Motor neuron (in vitro differentiated cells): ENCODE results near the gene VAV3. TPM values are rescaled to one million over a fixed set of nuclear protein-coding genes. Genes with fewer than 3 reads are reported as not detected.

Source experiments
- ATAC-seq, 8 experiments: fragments of 200-7000 bp; cut with Tn5 transposase; replicated peaks in 6 of 8; 2 replicates each; pipeline ENCODE4 v1.8.0; 2021; ENCODE audit warnings: mild to moderate bottlenecking in 8 of 8, moderate library complexity in 8 of 8
- H3K27ac ChIP-seq, 2 donors: fragments of 250-450 bp; sonication (Bioruptor Pico); 2 replicates each; pipeline ENCODE4 v1.9.0; 2021; ENCODE audit warnings: antibody characterized with exemption in 2 of 2, mild to moderate bottlenecking in 2 of 2, moderate library complexity in 1 of 2
- H3K4me1 ChIP-seq, 2 donors: fragments of 250-450 bp; sonication (Bioruptor Pico); replicated peaks in 1 of 2; 2 replicates each; pipeline ENCODE4 v1.6.1; 2021; ENCODE audit warnings: antibody characterized with exemption in 2 of 2, mild to moderate bottlenecking in 2 of 2, moderate library complexity in 1 of 2
- H3K4me3 ChIP-seq, 5 donors: fragments of 250-450 bp; sonication (Bioruptor Pico); 2 replicates each; pipeline ENCODE4 v1.9.0; 2021; ENCODE audit warnings: antibody characterized with exemption in 5 of 5, mild to moderate bottlenecking in 5 of 5, moderate library complexity in 4 of 5
- WGBS, 10 experiments: fragments of 450-650 bp; shearing (Covaris generic); methylation state at CpG; one replicate each; pipeline ENCODE4 v1.0.0; 2022; 5-methylcytosine and 5-hydroxymethylcytosine counted together
- in situ Hi-C, 9 experiments: fragments of 400-800 bp; cut with MboI; loops; one replicate each; pipeline ENCODE4 v1.15.0; 2021; ENCODE audit warnings: low sequenced_read_pairs in 9 of 9, low pct_unique_long_range_greater_than_20kb in 2 of 9; ENCODE audit not compliant: unreplicated experiment in 9 of 9
- total RNA-seq, 8 experiments: library from RNA; unstranded; fragments of 300-600 nt; gene quantifications; 2 replicates each; pipeline versions ENCODE4 v1.2.3 to v1.2.4, GENCODE V29; 2022

Gene VAV3
- total RNA-seq, 8 experiments from 2014 or later: 0.09 to 34.3 (median 10.3) TPM

DNA sequence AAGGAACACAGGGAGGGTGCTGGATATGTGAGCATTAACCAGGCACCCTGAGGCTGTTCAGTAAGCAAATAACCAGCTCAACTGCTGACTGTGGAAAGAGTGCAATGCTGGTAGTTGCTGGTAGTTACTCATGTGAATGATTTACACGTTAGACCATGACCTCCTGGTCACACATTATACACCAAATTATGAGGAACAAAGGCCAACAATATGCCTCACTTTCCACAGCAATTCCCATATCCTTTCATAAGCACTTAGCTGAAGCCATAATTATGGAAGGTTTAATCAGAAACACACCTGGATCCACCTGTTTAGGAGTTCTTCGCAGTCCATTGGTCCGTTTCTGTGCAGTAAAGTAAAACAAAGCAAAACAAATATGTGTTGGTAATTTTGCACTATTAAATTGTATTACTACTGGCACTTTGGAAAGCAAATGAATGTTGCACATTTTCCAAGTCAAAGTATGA lies 281.8 kb downstream of the VAV3 start:
- ATAC-seq: no peak
- no peak overlapping the region for H3K27ac ChIP-seq
- H3K4me1 ChIP-seq: peaks cover 0 to 15% of the 10 kb centered on the region in 2 donors
- H3K4me3 ChIP-seq: no peak overlapping the region
- in situ Hi-C loops: no loop called here
- 60 to 100% (median 89%) methylated on average over 1 to 3 of the region's 3 CpGs; no CpG with 5 or more reads in 1 of the 10 experiments for WGBS, 10 experiments

DNA sequence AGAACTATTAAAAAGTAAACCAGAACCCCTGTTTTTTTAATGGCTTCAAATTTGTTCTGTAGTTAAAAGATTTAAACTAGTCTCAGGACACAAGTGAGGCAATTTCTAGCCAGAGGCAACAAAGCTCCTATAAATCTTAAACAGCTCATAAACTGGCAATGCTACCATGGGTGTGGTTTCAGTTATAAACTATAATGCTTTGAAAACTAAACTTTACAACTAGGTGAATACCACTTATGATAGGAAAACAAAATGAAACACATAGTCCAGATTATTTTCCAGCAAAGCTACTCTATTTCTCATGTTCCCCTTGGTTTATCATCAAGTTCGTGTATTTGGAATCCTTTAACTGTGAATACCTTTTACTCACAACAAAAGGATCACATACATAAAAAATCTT lies 282.5 kb downstream of the VAV3 start:
- in situ Hi-C loops: no loop called here
- H3K27ac ChIP-seq: no peak overlapping the region
- no peak for ATAC-seq
- WGBS, 10 experiments: 0 to 100% (median 50%) methylated on average over 1 of the region's 1 CpG; no CpG with 5 or more reads in 1 of the 10 experiments
- H3K4me3 ChIP-seq: no peak overlapping the region
- H3K4me1 ChIP-seq: peaks cover 0 to 21% of the 10 kb centered on the region in 2 donors

DNA sequence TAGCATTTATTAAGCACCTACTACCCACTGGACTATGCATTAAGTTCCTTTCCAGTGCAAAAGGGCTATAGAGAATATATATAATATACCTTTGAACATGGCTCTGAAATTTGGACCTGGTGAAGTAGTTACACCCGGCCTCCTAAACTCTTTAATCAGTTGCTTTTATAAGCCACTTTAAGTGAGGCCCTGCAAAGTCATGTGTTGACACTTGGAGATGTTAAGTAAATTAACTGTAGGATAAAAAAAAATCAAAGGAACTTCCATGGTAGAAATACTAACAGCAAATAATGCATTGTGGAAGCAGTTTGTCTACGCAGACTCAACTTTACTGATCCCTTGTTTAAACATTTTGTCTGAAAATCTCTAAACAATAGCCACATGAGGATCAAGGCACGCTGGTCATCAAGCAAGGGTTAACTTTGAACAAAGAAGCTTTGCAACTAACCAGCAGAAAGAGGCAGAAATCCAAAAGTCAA lies 283.9 kb downstream of the VAV3 start:
- Histone ChIP-seq H3K27ac (no peak overlapping the region), H3K4me3 (no peak overlapping the region), H3K4me1 (peaks cover 0 to 21% of the 10 kb centered on the region in 2 donors)
- in situ Hi-C loops: no loop called here
- WGBS, 10 experiments: 43 to 100% (median 84%) methylated on average over 1 to 3 of the region's 3 CpGs; no CpG with 5 or more reads in 1 of the 10 experiments
- peak in 1 of 8 experiments; percentile 68 for ATAC-seq

DNA sequence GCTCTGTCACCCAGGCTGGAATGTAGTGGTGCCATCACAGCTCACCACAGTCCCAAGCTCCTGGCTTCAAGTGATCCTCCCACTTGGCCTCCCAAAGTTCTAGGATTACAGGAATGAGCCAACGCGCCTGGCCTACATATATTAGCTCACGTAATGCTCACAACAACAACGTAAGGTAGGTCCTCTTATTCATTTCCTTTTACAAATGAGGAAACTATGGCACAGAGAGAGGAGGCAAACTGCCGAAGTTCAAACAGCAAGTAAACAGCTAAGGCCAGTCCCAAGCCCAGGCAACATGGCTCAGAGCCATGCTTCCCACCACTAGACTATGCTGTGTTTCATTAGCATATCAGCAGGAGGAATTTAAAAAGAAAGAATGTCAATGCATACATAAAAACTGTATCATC lies 284.4 kb downstream of the VAV3 start:
- Histone ChIP-seq H3K4me3 (no peak overlapping the region), H3K27ac (no peak overlapping the region), H3K4me1 (peaks cover 0 to 21% of the 10 kb centered on the region in 2 donors)
- WGBS, 10 experiments: 44 to 98% (median 91%) methylated on average over 1 to 5 of the region's 5 CpGs; no CpG with 5 or more reads in 1 of the 10 experiments
- in situ Hi-C loops: no loop called here
- peak in 1 of 8 experiments; percentile 82 for ATAC-seq

DNA sequence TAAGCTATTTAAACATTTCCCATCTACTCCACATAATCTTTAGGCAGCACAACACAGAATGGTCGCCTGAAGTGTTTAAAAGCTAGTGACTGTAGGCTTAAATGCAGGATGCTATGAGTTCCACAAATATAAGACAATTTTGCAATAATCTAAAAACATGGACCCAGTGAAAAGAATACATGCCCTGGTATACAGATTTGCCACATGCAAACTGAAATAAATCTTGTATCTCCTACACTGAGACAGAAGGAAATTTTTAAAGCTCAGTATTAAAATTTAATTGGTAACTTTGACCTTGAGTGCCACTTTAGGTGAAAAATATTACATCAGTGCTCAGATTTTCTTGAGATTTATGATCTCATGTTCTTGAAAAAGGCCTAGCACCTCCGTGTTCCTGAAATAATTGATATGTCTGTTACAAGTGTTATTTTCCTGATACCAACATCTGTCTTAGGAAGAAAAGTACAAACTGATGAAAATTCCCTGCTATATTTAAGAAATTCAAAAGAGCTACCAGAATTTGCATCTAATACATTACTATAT lies 285.5 kb downstream of the VAV3 start:
- 17 to 100% (median 65%) methylated on average over 1 to 2 of the region's 2 CpGs; no CpG with 5 or more reads in 1 of the 10 experiments for WGBS, 10 experiments
- in situ Hi-C loops: no loop called here
- no peak overlapping the region for H3K4me3 ChIP-seq
- H3K4me1 ChIP-seq: peaks cover 0 to 21% of the 10 kb centered on the region in 2 donors
- peak in 4 of 8 experiments; percentile 25 to 78 (median 70) for ATAC-seq
- no peak overlapping the region for H3K27ac ChIP-seq

DNA sequence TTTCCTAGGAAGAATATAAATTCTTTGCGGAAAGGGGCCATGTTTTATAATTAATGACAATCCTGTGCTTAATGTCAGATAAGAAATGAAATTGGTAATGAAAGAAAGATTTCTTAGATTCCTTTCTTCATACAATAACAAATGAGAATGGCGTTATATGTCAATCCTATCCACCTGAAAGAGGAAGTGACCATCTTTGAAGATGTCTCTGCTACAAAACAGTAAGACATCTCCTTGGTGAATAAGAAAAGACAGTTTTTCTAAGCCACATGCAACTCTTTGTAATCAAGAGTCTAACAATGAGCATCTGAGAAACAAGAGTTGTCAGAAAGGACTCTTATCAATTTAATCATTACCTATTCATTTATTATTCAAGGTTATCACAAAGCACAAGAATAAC lies 286.0 kb downstream of the VAV3 start:
- WGBS, 10 experiments: 73 to 100% (median 89%) methylated on average over 1 to 2 of the region's 2 CpGs; no CpG with 5 or more reads in 1 of the 10 experiments
- in situ Hi-C loops: no loop called here
- ATAC-seq: no peak
- H3K4me3 ChIP-seq: no peak overlapping the region
- peaks cover 0 to 21% of the 10 kb centered on the region in 2 donors for H3K4me1 ChIP-seq
- H3K27ac ChIP-seq: no peak overlapping the region

DNA sequence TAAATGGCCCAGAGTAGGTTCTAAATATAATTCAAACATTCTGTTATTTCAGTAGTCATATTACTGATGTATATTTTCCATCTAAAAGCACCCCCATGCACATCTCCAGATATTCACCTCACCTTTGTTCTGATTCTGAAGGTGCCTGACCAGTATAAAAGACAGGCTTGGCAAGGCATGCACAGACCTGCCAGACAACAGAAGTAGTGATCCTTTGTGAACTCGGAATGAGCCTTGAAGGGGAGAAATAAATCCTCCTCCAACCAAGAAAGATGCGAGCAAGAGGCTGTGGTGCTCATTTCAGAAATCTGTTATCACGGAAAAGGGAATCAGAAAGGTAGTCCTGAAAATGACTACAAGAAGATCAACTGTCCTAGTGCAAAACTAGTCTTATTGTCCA lies 287.3 kb downstream of the VAV3 start:
- 0 to 92% (median 79%) methylated on average over 1 to 3 of the region's 3 CpGs; no CpG with 5 or more reads in 3 of the 10 experiments for WGBS, 10 experiments
- ATAC-seq: peak in 3 of 8 experiments; percentile 16 to 31 (median 23)
- Histone ChIP-seq H3K4me1 (peaks cover 0 to 16% of the 10 kb centered on the region in 2 donors), H3K4me3 (no peak overlapping the region), H3K27ac (no peak overlapping the region)
- in situ Hi-C loops: no loop called here

DNA sequence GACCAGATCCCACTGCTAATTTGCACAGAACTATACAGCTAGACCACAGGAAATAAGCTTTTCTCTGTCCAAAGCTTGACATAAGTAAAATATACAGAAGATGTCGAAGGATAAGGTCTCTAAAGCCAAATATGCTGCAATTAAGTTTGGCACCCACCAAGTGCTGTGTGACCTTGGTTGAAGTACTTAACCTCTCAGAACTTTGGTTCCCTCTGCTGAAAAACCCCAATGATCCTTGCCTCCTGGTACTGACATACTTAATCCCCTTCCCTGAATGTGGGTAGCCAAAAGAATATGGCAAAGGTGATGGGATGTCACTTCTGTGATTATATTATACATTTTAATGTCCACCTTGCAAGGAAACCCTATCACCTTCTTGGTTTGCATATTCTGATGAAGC lies 290.5 kb downstream of the VAV3 start:
- Histone ChIP-seq H3K27ac (no peak overlapping the region), H3K4me3 (no peak overlapping the region), H3K4me1 (peaks cover 0 to 16% of the 10 kb centered on the region in 2 donors)
- ATAC-seq: no peak
- in situ Hi-C loops: no loop called here
- WGBS, 10 experiments: 56 to 82% (median 63%) methylated on average over 1 of the region's 1 CpG; no CpG with 5 or more reads in 4 of the 10 experiments

DNA sequence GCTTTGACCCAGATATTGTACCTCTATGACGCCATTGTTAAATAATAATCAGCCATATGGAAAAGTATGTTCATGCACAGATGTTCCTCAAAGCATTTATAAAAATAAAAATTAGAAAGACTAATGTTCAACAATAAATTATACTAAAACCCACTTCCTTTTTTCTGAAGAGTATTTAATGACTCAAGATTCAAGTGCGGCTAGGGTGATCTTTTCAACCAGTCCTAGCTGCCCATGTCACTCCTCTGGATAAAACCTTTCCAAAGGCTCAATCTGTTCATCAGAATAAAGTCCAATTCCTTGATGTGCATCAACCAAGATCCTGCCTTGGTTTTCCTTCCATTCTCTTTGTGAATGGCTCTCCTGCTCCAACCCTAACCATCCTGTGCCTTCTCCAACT lies 292.0 kb downstream of the VAV3 start:
- in situ Hi-C loops: no loop called here
- no peak for ATAC-seq
- WGBS, 10 experiments: 85 to 100% (median 96%) methylated on average over 1 to 2 of the region's 2 CpGs; no CpG with 5 or more reads in 2 of the 10 experiments
- peaks cover 0 to 4% of the 10 kb centered on the region in 2 donors for H3K4me1 ChIP-seq
- no peak overlapping the region for H3K27ac ChIP-seq
- no peak overlapping the region for H3K4me3 ChIP-seq

DNA sequence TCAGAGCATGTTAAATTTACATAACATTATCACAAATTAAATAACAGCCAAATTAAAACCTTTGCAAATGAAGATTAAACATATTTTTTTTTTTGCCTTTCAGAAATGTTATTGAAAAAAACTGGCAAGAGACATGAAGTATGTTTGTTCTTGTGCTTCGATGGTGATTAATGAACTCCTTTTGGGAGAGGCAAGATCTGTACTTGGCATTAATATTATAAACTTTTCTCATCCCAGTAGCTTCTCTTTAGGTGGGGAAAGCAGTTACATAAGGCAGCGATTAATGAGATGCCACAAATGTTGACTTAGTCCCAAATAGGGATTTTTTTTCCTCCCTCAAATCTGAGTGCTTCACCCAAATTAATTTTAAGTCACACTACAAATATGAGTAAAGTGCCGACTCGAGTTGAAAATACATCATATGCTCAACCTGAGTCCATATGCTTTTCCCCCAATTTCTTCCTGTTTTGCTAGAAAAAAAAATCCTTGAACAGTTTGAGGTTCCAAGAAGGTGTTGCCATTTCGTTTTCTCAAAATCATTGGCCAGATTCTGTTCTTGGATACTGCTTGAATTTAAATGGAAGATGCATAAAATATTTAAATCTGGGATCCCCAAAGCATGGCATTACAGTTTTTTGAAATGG lies 294.5 kb downstream of the VAV3 start:
- in situ Hi-C loops: no loop called here
- no peaks in the 10 kb centered on the region for H3K4me1 ChIP-seq
- 0 to 98% (median 83%) methylated on average over 2 to 5 of the region's 5 CpGs for WGBS, 10 experiments
- no peak for ATAC-seq
- H3K27ac ChIP-seq: no peak overlapping the region
- no peak overlapping the region for H3K4me3 ChIP-seq

DNA sequence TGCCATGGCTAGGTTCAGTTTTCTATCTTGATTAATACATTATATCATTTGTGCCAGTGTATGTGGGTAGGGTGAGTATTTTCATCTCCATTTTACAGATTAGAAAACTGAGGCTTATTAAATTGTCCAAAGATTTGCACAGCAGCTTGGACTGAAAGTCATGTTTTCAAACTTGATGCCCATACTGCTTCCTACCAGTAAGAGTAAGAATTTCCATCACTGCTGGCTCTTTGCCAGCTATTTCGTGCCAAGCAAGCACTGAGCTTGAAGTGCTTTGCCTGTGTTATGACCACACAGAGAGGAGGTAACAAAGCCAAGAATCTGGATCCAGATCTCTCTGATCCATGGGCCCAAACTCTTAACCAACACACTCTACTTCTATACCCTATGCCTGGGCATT lies 295.0 kb downstream of the VAV3 start:
- Histone ChIP-seq H3K4me1 (no peaks in the 10 kb centered on the region), H3K27ac (no peak overlapping the region), H3K4me3 (no peak overlapping the region)
- peak in 2 of 8 experiments; percentile 62 to 78 for ATAC-seq
- WGBS, 10 experiments: 11 to 100% (median 71%) methylated on average over 1 of the region's 1 CpG; no CpG with 5 or more reads in 3 of the 10 experiments
- in situ Hi-C loops: no loop called here

DNA sequence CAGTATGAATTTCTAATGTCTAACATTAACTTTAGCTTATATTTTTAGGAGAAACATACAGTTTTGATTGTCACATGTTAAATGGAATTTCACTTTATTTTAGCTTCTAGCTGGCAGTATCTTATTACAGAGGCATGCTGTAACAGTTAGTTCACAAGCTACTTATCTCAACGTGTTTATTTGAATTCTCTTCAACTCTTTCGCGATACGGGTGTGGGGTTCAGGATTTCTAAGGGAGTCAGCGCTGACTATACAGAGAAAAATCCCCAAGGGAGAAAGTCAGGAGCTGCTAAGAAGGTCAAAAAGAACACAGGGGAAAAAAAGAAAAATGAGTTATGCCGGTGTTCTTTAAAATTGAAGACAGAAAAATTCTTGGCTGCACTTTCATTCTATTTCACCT lies 296.2 kb downstream of the VAV3 start:
- in situ Hi-C loops: no loop called here
- no peak for ATAC-seq
- 49 to 100% (median 85%) methylated on average over 2 to 6 of the region's 6 CpGs; no CpG with 5 or more reads in 1 of the 10 experiments for WGBS, 10 experiments

DNA sequence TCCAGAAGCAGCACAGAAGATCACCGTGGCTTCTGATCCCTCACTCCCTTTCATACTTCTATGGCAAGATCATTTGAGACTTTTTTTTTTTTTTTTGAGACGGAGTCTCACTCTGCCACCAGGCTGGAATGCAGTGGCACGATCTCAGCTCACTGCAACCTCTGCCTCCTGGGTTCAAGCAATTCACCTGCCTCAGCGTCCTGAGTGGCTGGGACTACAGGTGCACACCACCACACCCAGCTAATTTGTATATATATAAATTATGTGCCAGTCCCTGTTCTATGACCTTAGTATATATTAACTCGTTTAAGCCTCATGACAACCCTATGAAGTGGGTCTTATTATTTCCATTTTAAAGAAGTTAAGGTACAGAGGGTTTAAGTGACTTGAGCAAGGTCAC lies 298.5 kb downstream of the VAV3 start:
- in situ Hi-C loops: no loop called here
- no peak overlapping the region for H3K27ac ChIP-seq
- no peak overlapping the region for H3K4me3 ChIP-seq
- H3K4me1 ChIP-seq: peaks cover 0 to 10% of the 10 kb centered on the region in 2 donors
- ATAC-seq: no peak
- WGBS, 10 experiments: 47 to 100% (median 80%) methylated on average over 1 to 5 of the region's 5 CpGs; no CpG with 5 or more reads in 1 of the 10 experiments

More for the DNA sequence above, 296.2 kb downstream of the VAV3 start:
- H3K4me1 ChIP-seq: no peaks in the 10 kb centered on the region
- H3K4me3 ChIP-seq: no peak overlapping the region
- H3K27ac ChIP-seq: no peak overlapping the region
